ENCODE measurements around the gene CDH4. TPM values are rescaled to one million over a fixed set of nuclear protein-coding genes. Genes with fewer than 3 reads are reported as not detected.
"Not testable (repeated sequence)": the region's sequence is repeated elsewhere in the genome, so short reads cannot be mapped to it uniquely, and the experiment has no call there.

Gene CDH4
- total RNA-seq, 1 donor from 2014 or later: 0.23 TPM

- H3K36me3 Mint-ChIP-seq (ENCODE audit: low read depth, unreplicated experiment): no peaks in the 10 kb centered on the region
- H3K4me1 Mint-ChIP-seq (ENCODE audit: unreplicated experiment): no peaks in the 10 kb centered on the region
- H3K4me3 Mint-ChIP-seq (ENCODE audit: unreplicated experiment): no peak overlapping the region
- peaks cover 10% of the 10 kb centered on the region for H3K27me3 Mint-ChIP-seq (ENCODE audit: unreplicated experiment)
- H3K27ac Mint-ChIP-seq (ENCODE audit: unreplicated experiment): no peak overlapping the region
- TF ChIP-seq, protein P1, sequence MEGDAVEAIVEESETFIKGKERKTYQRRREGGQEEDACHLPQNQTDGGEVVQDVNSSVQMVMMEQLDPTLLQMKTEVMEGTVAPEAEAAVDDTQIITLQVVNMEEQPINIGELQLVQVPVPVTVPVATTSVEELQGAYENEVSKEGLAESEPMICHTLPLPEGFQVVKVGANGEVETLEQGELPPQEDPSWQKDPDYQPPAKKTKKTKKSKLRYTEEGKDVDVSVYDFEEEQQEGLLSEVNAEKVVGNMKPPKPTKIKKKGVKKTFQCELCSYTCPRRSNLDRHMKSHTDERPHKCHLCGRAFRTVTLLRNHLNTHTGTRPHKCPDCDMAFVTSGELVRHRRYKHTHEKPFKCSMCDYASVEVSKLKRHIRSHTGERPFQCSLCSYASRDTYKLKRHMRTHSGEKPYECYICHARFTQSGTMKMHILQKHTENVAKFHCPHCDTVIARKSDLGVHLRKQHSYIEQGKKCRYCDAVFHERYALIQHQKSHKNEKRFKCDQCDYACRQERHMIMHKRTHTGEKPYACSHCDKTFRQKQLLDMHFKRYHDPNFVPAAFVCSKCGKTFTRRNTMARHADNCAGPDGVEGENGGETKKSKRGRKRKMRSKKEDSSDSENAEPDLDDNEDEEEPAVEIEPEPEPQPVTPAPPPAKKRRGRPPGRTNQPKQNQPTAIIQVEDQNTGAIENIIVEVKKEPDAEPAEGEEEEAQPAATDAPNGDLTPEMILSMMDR (IDR thresholded peaks at IDR 0.05; ENCODE audit: unreplicated experiment): no peak
- H3K9me3 Mint-ChIP-seq (ENCODE audit: unreplicated experiment): no peaks in the 10 kb centered on the region
- DNase-seq (ENCODE audit: low spot score): no peak
Measured at GRCh38 chr20:61268024-61268423, 16.0 kb downstream of the CDH4 start.

DNA sequence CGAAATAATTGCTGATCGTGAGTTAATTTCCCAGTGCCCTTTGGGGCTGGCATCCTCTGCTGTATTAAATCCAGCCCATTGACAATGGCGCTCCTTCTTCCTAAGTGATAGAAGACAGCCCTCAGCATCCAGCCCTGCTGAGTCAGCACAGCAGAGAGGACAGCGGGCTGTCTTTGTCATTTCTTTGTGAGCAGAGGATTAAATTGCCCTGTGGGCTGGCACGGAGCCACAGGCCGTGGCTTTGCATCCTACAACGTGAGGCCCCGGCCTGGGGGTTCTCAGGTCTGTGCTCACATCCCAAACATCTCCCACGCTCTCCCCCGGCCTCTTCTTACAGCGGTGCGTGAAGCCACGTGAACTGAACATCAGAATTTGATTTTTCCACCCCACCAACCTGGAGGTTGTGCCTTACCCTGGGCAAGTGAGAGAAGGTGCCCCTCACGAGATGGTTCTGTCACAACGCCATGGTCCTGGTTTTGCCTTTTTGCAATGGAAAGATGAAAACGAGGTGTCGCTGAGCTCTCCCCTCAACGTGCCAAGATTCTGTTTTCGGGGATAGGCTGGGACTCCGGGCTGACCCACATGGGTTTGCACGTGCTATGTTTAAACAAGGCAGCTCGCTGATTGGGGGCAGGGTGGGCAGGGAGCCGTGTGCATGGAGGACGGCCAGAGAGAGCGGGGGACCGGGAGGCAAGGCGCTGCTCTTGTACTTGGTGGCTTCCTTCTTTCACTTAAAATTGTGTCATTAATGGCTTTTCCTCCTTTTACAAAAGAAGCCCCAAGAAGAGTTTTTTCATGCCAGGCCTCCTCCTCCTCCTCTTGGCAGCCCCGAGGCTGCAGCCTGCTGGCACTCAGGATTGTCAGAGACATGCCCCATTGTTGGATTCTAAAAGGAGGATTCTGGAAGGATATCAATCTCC lies 19.5 kb downstream of the CDH4 start:
- TF ChIP-seq, protein P1 (IDR thresholded peaks at IDR 0.05; ENCODE audit: unreplicated experiment): no peak
- Mint-ChIP-seq H3K27ac (ENCODE audit: unreplicated experiment) (no peak overlapping the region), H3K9me3 (ENCODE audit: unreplicated experiment) (no peaks in the 10 kb centered on the region), H3K27me3 (ENCODE audit: unreplicated experiment) (peaks cover 7% of the 10 kb centered on the region), H3K4me3 (ENCODE audit: unreplicated experiment) (no peak overlapping the region), H3K36me3 (ENCODE audit: low read depth, unreplicated experiment) (no peaks in the 10 kb centered on the region), H3K4me1 (ENCODE audit: unreplicated experiment) (no peaks in the 10 kb centered on the region)
- DNase-seq (ENCODE audit: low spot score): no peak

DNA sequence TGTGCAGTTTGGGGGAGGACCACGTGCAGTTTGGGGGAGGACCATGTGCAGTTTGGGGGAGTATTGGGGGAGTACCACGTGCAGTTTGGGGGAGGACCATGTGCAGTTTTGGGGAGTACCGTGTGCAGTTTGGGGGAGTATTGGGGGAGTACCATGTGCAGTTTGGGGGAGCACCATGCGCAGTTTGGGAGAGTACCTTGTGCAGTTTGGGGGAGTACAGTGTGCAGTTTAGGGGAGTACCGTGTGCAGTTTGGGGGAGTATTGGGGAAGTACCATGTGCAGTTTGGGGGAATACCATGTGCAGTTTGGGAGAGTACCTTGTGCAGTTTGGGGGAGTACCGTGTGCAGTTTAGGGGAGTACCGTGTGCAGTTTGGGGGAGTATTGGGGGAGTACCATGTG lies 21.0 kb downstream of the CDH4 start:
- H3K4me1 Mint-ChIP-seq (ENCODE audit: unreplicated experiment); H3K36me3 Mint-ChIP-seq (ENCODE audit: low read depth, unreplicated experiment); H3K9me3 Mint-ChIP-seq (ENCODE audit: unreplicated experiment); H3K27ac Mint-ChIP-seq (ENCODE audit: unreplicated experiment); H3K27me3 Mint-ChIP-seq (ENCODE audit: unreplicated experiment); DNase-seq (ENCODE audit: low spot score); H3K4me3 Mint-ChIP-seq (ENCODE audit: unreplicated experiment): not testable (repeated sequence)

DNA sequence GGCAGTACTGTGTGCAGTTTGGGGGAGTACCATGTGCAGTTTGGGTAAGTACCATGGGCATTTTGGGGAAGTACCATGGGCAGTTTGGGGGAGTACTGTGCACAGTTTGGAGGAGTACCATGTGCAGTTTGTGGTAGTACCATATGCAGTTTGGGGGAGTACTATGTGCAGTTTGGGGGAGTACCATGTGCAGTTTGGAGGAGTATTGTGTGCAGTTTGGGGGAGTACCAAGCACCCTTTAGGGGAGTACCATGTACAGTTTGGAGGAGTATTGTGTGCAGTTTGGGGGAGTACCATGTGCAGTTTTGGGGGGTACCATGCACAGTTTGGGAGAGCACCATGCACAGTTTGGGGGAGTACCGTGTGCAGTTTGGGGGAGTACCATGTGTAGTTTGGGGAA lies 21.6 kb downstream of the CDH4 start:
- not testable (repeated sequence) for DNase-seq (ENCODE audit: low spot score); H3K27ac Mint-ChIP-seq (ENCODE audit: unreplicated experiment); H3K27me3 Mint-ChIP-seq (ENCODE audit: unreplicated experiment); H3K36me3 Mint-ChIP-seq (ENCODE audit: low read depth, unreplicated experiment); H3K9me3 Mint-ChIP-seq (ENCODE audit: unreplicated experiment); H3K4me3 Mint-ChIP-seq (ENCODE audit: unreplicated experiment); H3K4me1 Mint-ChIP-seq (ENCODE audit: unreplicated experiment)

GRCh38 chr20:61274326-61274725 lies 22.3 kb downstream of the CDH4 start:
- peaks cover 6% of the 10 kb centered on the region for H3K27me3 Mint-ChIP-seq (ENCODE audit: unreplicated experiment)
- no peak for DNase-seq (ENCODE audit: low spot score)
- no peak overlapping the region for H3K27ac Mint-ChIP-seq (ENCODE audit: unreplicated experiment)
- H3K4me3 Mint-ChIP-seq (ENCODE audit: unreplicated experiment): no peak overlapping the region
- no peaks in the 10 kb centered on the region for H3K9me3 Mint-ChIP-seq (ENCODE audit: unreplicated experiment)
- H3K36me3 Mint-ChIP-seq (ENCODE audit: low read depth, unreplicated experiment): no peaks in the 10 kb centered on the region
- no peaks in the 10 kb centered on the region for H3K4me1 Mint-ChIP-seq (ENCODE audit: unreplicated experiment)
- TF ChIP-seq, protein P1 (IDR thresholded peaks at IDR 0.05; ENCODE audit: unreplicated experiment): no peak

DNA sequence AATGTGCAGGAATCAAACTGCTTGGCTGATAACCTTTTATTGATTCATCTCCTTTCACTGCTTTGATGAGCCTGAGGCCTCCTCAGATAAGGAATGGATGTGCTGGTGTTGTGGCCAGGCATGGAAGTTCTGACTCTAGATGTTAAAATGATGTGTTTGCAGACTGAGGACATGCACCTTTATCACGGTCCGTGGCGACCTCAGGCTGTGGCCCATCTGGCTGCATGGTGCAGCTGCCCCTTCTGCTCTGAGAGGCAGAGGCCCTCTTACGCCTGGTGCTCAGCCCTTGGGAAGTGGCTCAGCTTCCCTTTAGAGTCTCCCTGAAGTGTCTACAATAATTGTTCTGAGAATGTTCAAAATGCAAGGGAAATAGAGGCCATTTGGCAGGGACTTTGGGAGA lies 26.2 kb downstream of the CDH4 start:
- Mint-ChIP-seq H3K27ac (ENCODE audit: unreplicated experiment) (no peak overlapping the region), H3K4me3 (ENCODE audit: unreplicated experiment) (no peak overlapping the region), H3K27me3 (ENCODE audit: unreplicated experiment) (peaks cover 4% of the 10 kb centered on the region), H3K36me3 (ENCODE audit: low read depth, unreplicated experiment) (peaks cover 4% of the 10 kb centered on the region), H3K4me1 (ENCODE audit: unreplicated experiment) (no peaks in the 10 kb centered on the region), H3K9me3 (ENCODE audit: unreplicated experiment) (no peaks in the 10 kb centered on the region)
- TF ChIP-seq, protein P1 (IDR thresholded peaks at IDR 0.05; ENCODE audit: unreplicated experiment): no peak
- no peak for DNase-seq (ENCODE audit: low spot score)

Measured in endothelial cell (in vitro differentiated cells).